Measurements from ENCODE around the gene USP50. TPM values are rescaled to one million over a fixed set of nuclear protein-coding genes. Genes with fewer than 3 reads are reported as not detected.
"Not testable (repeated sequence)": the region's sequence is repeated elsewhere in the genome, so short reads cannot be mapped to it uniquely, and the experiment has no call there.

Gene USP50
- polyA plus RNA-seq (2013, experiment 1 of 2), result not detected
- not detected for polyA plus RNA-seq (2013, experiment 2 of 2)

- Histone ChIP-seq H3K27ac (ENCODE audit: low read depth, low read length) (no peak within 1 kb of the TSS), H3K9me3 (ENCODE audit: insufficient read depth, low read depth, low read length) (no peaks in the 10 kb centered on the region)
- 95% methylated on average over 5 of the region's 5 CpGs for WGBS
These were observed at the start of gene USP50 for GRCh38 chr15:50546566-50546965. USP50 (minus strand) TSS chr15:50546666; CDS start chr15:50546525, 141 bp downstream.

GRCh38 chr15:50594311-50594710, 47.8 kb upstream of the USP50 start:
- no peaks in the 10 kb centered on the region for H3K9me3 ChIP-seq (ENCODE audit: insufficient read depth, low read depth, low read length)
- H3K9ac ChIP-seq (ENCODE audit: low read depth, low read length), result no peak overlapping the region
- H3K4me3 ChIP-seq (ENCODE audit: low read length), result no peak overlapping the region
- H3K36me3 ChIP-seq (ENCODE audit: insufficient read depth, low read length), result peaks cover 97% of the 10 kb centered on the region
- H3K4me1 ChIP-seq (ENCODE audit: insufficient read depth, low read length), result no peaks in the 10 kb centered on the region
- H3K27me3 ChIP-seq (ENCODE audit: insufficient read depth, low read length), result no peaks in the 10 kb centered on the region
- no peak overlapping the region for H3K27ac ChIP-seq (ENCODE audit: low read depth, low read length)
- WGBS, result no CpG with 5 or more reads among the region's 2 CpGs

More at GRCh38 chr15:50546566-50546965, at the start of gene USP50:
- Histone ChIP-seq H3K9ac (ENCODE audit: low read depth, low read length) (no peak within 1 kb of the TSS), H3K27me3 (ENCODE audit: insufficient read depth, low read length) (no peaks in the 10 kb centered on the region), H3K4me1 (ENCODE audit: insufficient read depth, low read length) (no peaks in the 10 kb centered on the region), H3K4me3 (ENCODE audit: low read length) (no peak within 1 kb of the TSS), H3K36me3 (ENCODE audit: insufficient read depth, low read length) (no peaks in the 10 kb centered on the region)

- Histone ChIP-seq H3K4me1 (ENCODE audit: insufficient read depth, low read length) (no peaks in the 10 kb centered on the region), H3K27me3 (ENCODE audit: insufficient read depth, low read length) (no peaks in the 10 kb centered on the region), H3K27ac (ENCODE audit: low read depth, low read length) (no peak overlapping the region), H3K4me3 (ENCODE audit: low read length) (no peak overlapping the region), H3K36me3 (ENCODE audit: insufficient read depth, low read length) (peaks cover 97% of the 10 kb centered on the region), H3K9ac (ENCODE audit: low read depth, low read length) (no peak overlapping the region), H3K9me3 (ENCODE audit: insufficient read depth, low read depth, low read length) (no peaks in the 10 kb centered on the region)
- 95% methylated on average over 3 of the region's 3 CpGs for WGBS
These were observed 47.3 kb upstream of the USP50 start for GRCh38 chr15:50593761-50594160.

DNA sequence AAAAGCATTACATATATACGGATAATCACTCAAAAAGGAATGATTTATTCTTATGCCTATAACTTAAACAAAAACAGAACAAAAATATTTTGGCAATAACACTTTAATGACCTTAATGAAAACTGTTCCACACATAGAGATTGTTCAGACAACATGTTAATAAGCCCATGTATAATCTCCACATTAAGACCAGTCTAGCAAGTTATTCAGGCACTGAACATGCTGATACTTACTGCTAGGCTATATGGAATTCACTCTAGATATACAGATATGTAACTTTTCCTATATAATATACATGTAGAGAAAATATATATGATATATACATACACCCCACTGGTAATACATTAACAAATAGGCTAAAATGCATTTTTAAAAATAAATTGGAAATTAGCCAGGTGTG, 43.8 kb upstream of the USP50 start:
- H3K27me3 ChIP-seq (ENCODE audit: insufficient read depth, low read length), result no peaks in the 10 kb centered on the region
- no peak overlapping the region for H3K9ac ChIP-seq (ENCODE audit: low read depth, low read length)
- no peaks in the 10 kb centered on the region for H3K4me1 ChIP-seq (ENCODE audit: insufficient read depth, low read length)
- no peak overlapping the region for H3K4me3 ChIP-seq (ENCODE audit: low read length)
- no peaks in the 10 kb centered on the region for H3K9me3 ChIP-seq (ENCODE audit: insufficient read depth, low read depth, low read length)
- WGBS, result 100% methylated on average over 1 of the region's 1 CpG
- H3K27ac ChIP-seq (ENCODE audit: low read depth, low read length), result no peak overlapping the region
- H3K36me3 ChIP-seq (ENCODE audit: insufficient read depth, low read length), result peaks cover 99% of the 10 kb centered on the region

- H3K9ac ChIP-seq (ENCODE audit: low read depth, low read length), result no peak overlapping the region
- H3K4me3 ChIP-seq (ENCODE audit: low read length), result no peak overlapping the region
- H3K27ac ChIP-seq (ENCODE audit: low read depth, low read length), result no peak overlapping the region
- H3K36me3 ChIP-seq (ENCODE audit: insufficient read depth, low read length), result peaks cover 90% of the 10 kb centered on the region
- no peaks in the 10 kb centered on the region for H3K4me1 ChIP-seq (ENCODE audit: insufficient read depth, low read length)
- no peaks in the 10 kb centered on the region for H3K9me3 ChIP-seq (ENCODE audit: insufficient read depth, low read depth, low read length)
- 100% methylated on average over 2 of the region's 2 CpGs for WGBS
- no peaks in the 10 kb centered on the region for H3K27me3 ChIP-seq (ENCODE audit: insufficient read depth, low read length)
These were observed 31.0 kb upstream of the USP50 start for GRCh38 chr15:50577492-50577891.

DNA sequence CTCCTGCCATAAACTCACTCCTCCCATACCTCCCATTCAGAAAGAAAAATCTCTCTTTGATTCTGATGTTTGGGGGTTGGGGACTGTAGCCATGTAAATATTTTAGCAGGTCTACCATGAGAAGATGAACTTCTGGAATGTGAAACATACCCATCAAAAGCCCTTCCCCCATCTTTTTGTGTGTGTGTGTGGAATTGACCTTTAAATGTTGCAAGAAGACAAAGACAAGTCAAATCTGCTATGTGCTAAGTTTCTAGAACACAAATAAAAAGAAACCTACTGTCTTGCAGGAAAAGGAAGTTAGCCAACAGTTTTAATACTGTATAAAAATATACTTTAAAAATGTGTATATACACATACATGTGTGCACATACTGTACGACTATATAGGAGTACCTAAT, 29.7 kb upstream of the USP50 start:
- no peaks in the 10 kb centered on the region for H3K27me3 ChIP-seq (ENCODE audit: insufficient read depth, low read length)
- H3K27ac ChIP-seq (ENCODE audit: low read depth, low read length), result no peak overlapping the region
- H3K9me3 ChIP-seq (ENCODE audit: insufficient read depth, low read depth, low read length), result no peaks in the 10 kb centered on the region
- H3K4me3 ChIP-seq (ENCODE audit: low read length), result no peak overlapping the region
- H3K9ac ChIP-seq (ENCODE audit: low read depth, low read length), result no peak overlapping the region
- peaks cover 90% of the 10 kb centered on the region for H3K36me3 ChIP-seq (ENCODE audit: insufficient read depth, low read length)
- no CpG with 5 or more reads among the region's 1 CpG for WGBS
- no peaks in the 10 kb centered on the region for H3K4me1 ChIP-seq (ENCODE audit: insufficient read depth, low read length)

DNA sequence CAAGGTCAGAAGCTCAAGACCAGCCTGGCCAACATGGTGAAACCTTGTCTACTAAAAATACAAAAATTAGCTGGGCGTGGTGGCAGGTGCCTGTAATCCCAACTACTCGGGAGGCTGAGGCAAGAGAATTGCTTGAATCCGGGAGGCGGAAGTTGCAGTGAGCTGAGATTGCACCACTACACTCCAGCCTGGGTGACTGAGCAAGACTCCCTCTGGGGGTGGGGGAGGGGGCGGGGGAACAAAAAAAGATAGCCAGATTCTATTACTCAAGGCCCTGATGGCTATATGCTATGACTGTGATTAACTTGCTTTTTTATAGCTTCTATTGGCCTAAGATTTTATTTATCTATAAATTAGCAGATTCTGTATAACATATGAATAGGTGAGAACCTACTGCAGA, 27.4 kb upstream of the USP50 start:
- peaks cover 90% of the 10 kb centered on the region for H3K36me3 ChIP-seq (ENCODE audit: insufficient read depth, low read length)
- H3K4me1 ChIP-seq (ENCODE audit: insufficient read depth, low read length); H3K27ac ChIP-seq (ENCODE audit: low read depth, low read length); H3K9me3 ChIP-seq (ENCODE audit: insufficient read depth, low read depth, low read length); H3K4me3 ChIP-seq (ENCODE audit: low read length); H3K27me3 ChIP-seq (ENCODE audit: insufficient read depth, low read length); H3K9ac ChIP-seq (ENCODE audit: low read depth, low read length): not testable (repeated sequence)
- 98% methylated on average over 4 of the region's 5 CpGs for WGBS

- no peaks in the 10 kb centered on the region for H3K4me1 ChIP-seq (ENCODE audit: insufficient read depth, low read length)
- peaks cover 66% of the 10 kb centered on the region for H3K36me3 ChIP-seq (ENCODE audit: insufficient read depth, low read length)
- 97% methylated on average over 4 of the region's 4 CpGs for WGBS
- no peaks in the 10 kb centered on the region for H3K9me3 ChIP-seq (ENCODE audit: insufficient read depth, low read depth, low read length)
- no peak overlapping the region for H3K4me3 ChIP-seq (ENCODE audit: low read length)
- H3K9ac ChIP-seq (ENCODE audit: low read depth, low read length), result no peak overlapping the region
- no peaks in the 10 kb centered on the region for H3K27me3 ChIP-seq (ENCODE audit: insufficient read depth, low read length)
- H3K27ac ChIP-seq (ENCODE audit: low read depth, low read length), result no peak overlapping the region
These were observed 17.3 kb upstream of the USP50 start for GRCh38 chr15:50563756-50564155.

DNA sequence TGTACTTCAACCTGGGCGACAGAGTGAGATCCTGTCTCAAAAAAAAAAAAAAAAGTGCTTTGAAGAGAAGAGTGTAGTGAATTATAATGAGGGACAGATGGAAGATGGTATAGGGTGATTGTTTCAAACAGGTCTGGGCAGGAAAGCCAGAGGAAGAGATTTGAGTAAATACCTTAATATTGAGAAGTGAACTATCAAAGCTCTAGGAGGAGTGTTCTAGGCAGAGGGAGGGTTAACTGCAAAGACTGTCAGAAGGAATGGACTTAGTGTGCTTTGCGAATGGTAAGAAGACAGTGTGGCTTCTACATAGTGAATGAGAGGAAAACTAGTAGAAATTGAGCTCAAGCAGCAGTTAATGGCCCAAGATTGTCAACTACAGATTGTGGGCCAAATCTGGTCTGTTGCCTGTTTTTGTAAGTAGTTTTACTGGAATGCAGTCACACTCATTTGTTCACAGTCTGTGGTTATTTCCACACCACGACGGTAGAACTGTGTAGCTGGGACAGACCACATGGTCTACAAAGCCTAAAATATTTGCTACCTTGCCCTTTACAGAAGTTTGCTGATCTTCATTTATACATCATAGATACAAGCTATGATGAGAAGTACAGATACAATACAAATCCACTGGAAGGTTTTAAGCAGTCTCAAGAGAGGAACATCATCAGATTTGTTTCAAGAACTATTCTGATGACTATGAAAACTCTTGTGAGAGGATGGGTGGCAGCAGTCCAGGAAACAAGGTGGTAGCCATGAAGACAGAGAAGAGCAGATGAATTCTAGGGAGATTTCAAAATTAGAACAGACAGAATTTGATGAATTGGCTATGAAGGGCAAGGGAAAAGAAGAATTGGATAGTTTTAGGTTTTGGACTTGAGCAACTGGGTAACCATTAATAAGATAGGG, 16.5 kb upstream of the USP50 start:
- Histone ChIP-seq H3K4me1 (ENCODE audit: insufficient read depth, low read length) (no peaks in the 10 kb centered on the region), H3K9ac (ENCODE audit: low read depth, low read length) (no peak overlapping the region), H3K27me3 (ENCODE audit: insufficient read depth, low read length) (no peaks in the 10 kb centered on the region), H3K9me3 (ENCODE audit: insufficient read depth, low read depth, low read length) (no peaks in the 10 kb centered on the region), H3K27ac (ENCODE audit: low read depth, low read length) (no peak overlapping the region), H3K4me3 (ENCODE audit: low read length) (no peak overlapping the region), H3K36me3 (ENCODE audit: insufficient read depth, low read length) (peaks cover 59% of the 10 kb centered on the region)
- 96% methylated on average over 4 of the region's 4 CpGs for WGBS

DNA sequence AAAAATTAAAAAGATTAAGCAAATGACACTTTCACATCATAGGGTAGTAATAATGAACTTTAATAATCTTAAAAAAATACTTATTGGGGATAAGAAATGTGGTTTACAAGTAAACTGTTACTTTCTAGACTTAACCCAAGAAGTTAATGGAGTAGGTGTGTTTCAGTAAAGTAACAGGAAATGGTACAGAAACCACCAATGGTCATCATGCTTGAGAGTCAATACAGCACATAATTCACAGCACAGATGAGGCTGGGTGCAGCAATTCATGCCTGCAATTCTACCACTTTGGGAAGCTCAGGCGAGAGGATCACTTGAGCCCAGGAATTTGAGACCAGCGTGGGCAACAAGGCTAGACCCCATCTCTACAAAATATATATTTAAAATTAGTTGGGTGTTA, 11.5 kb upstream of the USP50 start:
- 97% methylated on average over 2 of the region's 2 CpGs for WGBS
- H3K36me3 ChIP-seq (ENCODE audit: insufficient read depth, low read length), result peaks cover 26% of the 10 kb centered on the region
- no peak overlapping the region for H3K27ac ChIP-seq (ENCODE audit: low read depth, low read length)
- H3K27me3 ChIP-seq (ENCODE audit: insufficient read depth, low read length), result no peaks in the 10 kb centered on the region
- no peak overlapping the region for H3K9ac ChIP-seq (ENCODE audit: low read depth, low read length)
- H3K4me3 ChIP-seq (ENCODE audit: low read length), result no peak overlapping the region
- H3K4me1 ChIP-seq (ENCODE audit: insufficient read depth, low read length), result no peaks in the 10 kb centered on the region
- no peaks in the 10 kb centered on the region for H3K9me3 ChIP-seq (ENCODE audit: insufficient read depth, low read depth, low read length)

- Histone ChIP-seq H3K9me3 (ENCODE audit: insufficient read depth, low read depth, low read length) (no peaks in the 10 kb centered on the region), H3K4me1 (ENCODE audit: insufficient read depth, low read length) (no peaks in the 10 kb centered on the region), H3K27ac (ENCODE audit: low read depth, low read length) (no peak overlapping the region), H3K27me3 (ENCODE audit: insufficient read depth, low read length) (no peaks in the 10 kb centered on the region), H3K4me3 (ENCODE audit: low read length) (no peak overlapping the region), H3K9ac (ENCODE audit: low read depth, low read length) (no peak overlapping the region), H3K36me3 (ENCODE audit: insufficient read depth, low read length) (peaks cover 18% of the 10 kb centered on the region)
- 100% methylated on average over 1 of the region's 2 CpGs for WGBS
These were observed 10.3 kb upstream of the USP50 start for GRCh38 chr15:50556642-50557371.
